ENCODE results near the gene ATP9A. TPM values are rescaled to one million over a fixed set of nuclear protein-coding genes. Genes with fewer than 3 reads are reported as not detected.

Gene ATP9A
- total RNA-seq, 1 donor from 2014 or later: 88.1 TPM

- H3K36me3 Mint-ChIP-seq (ENCODE audit: insufficient read depth): peaks cover 28% of the 10 kb centered on the region
- H3K27me3 Mint-ChIP-seq: no peaks in the 10 kb centered on the region
- no peaks in the 10 kb centered on the region for H3K4me1 Mint-ChIP-seq (ENCODE audit: low read depth)
- no peak for DNase-seq (ENCODE audit: low spot score, unreplicated experiment)
- H3K4me3 Mint-ChIP-seq (ENCODE audit: low read depth): no peak overlapping the region
- no peaks in the 10 kb centered on the region for H3K9me3 Mint-ChIP-seq (ENCODE audit: low read depth)
- H3K27ac Mint-ChIP-seq: no peak overlapping the region
- TF ChIP-seq CTCF (IDR thresholded peaks at IDR 0.05; ENCODE audit: unreplicated experiment): no peak
These were observed 160.1 kb downstream of the ATP9A start for GRCh38 chr20:51608061-51608460.

- Mint-ChIP-seq H3K9me3 (ENCODE audit: low read depth) (no peaks in the 10 kb centered on the region), H3K4me1 (ENCODE audit: low read depth) (no peaks in the 10 kb centered on the region), H3K27me3 (no peaks in the 10 kb centered on the region), H3K4me3 (ENCODE audit: low read depth) (no peak overlapping the region), H3K27ac (peak overlapping the region; percentile 26), H3K36me3 (ENCODE audit: insufficient read depth) (peaks cover 25% of the 10 kb centered on the region)
- no peak for TF ChIP-seq CTCF (IDR thresholded peaks at IDR 0.05; ENCODE audit: unreplicated experiment)
- no peak for DNase-seq (ENCODE audit: low spot score, unreplicated experiment)
These were observed 161.0 kb downstream of the ATP9A start for GRCh38 chr20:51607170-51607569.

- Mint-ChIP-seq H3K27me3 (no peaks in the 10 kb centered on the region), H3K4me3 (ENCODE audit: low read depth) (no peak overlapping the region), H3K27ac (no peak overlapping the region), H3K4me1 (ENCODE audit: low read depth) (no peaks in the 10 kb centered on the region), H3K36me3 (ENCODE audit: insufficient read depth) (peaks cover 19% of the 10 kb centered on the region), H3K9me3 (ENCODE audit: low read depth) (no peaks in the 10 kb centered on the region)
- TF ChIP-seq CTCF (IDR thresholded peaks at IDR 0.05; ENCODE audit: unreplicated experiment): no peak
- DNase-seq (ENCODE audit: low spot score, unreplicated experiment): no peak
These were observed 163.3 kb downstream of the ATP9A start for GRCh38 chr20:51604851-51605250.

- no peak overlapping the region for H3K4me3 Mint-ChIP-seq (ENCODE audit: low read depth)
- TF ChIP-seq CTCF (IDR thresholded peaks at IDR 0.05; ENCODE audit: unreplicated experiment): no peak
- no peaks in the 10 kb centered on the region for H3K9me3 Mint-ChIP-seq (ENCODE audit: low read depth)
These were observed 166.1 kb downstream of the ATP9A start for GRCh38 chr20:51602131-51602530.

GRCh38 chr20:51600950-51601349, 167.2 kb downstream of the ATP9A start:
- H3K4me3 Mint-ChIP-seq (ENCODE audit: low read depth): no peak overlapping the region
- H3K9me3 Mint-ChIP-seq (ENCODE audit: low read depth): no peaks in the 10 kb centered on the region
- no peak overlapping the region for H3K27ac Mint-ChIP-seq
- peaks cover 1% of the 10 kb centered on the region for H3K4me1 Mint-ChIP-seq (ENCODE audit: low read depth)
- H3K27me3 Mint-ChIP-seq: no peaks in the 10 kb centered on the region
- DNase-seq (ENCODE audit: low spot score, unreplicated experiment): no peak
- peaks cover 18% of the 10 kb centered on the region for H3K36me3 Mint-ChIP-seq (ENCODE audit: insufficient read depth)
- TF ChIP-seq CTCF (IDR thresholded peaks at IDR 0.05; ENCODE audit: unreplicated experiment): no peak

More at GRCh38 chr20:51602131-51602530, 166.1 kb downstream of the ATP9A start:
- DNase-seq (ENCODE audit: low spot score, unreplicated experiment): no peak
- H3K4me1 Mint-ChIP-seq (ENCODE audit: low read depth): peaks cover 1% of the 10 kb centered on the region
- peaks cover 16% of the 10 kb centered on the region for H3K36me3 Mint-ChIP-seq (ENCODE audit: insufficient read depth)
- no peaks in the 10 kb centered on the region for H3K27me3 Mint-ChIP-seq
- peak overlapping the region; percentile 45 for H3K27ac Mint-ChIP-seq

Measured in progenitor cell of endocrine pancreas (in vitro differentiated cells).